ENCODE results near the gene ZCCHC14.

The ZCCHC14 gene

GRCh38 chr16:87411375-87412271, 81.2 kb downstream of the ZCCHC14 start:
- Mint-ChIP-seq H3K27me3 (no peaks in the 10 kb centered on the region), H3K27ac (no peak overlapping the region), H3K4me1 (no peaks in the 10 kb centered on the region), H3K36me3 (peaks cover 4% of the 10 kb centered on the region), H3K4me3 (no peak overlapping the region), H3K9me3 (no peaks in the 10 kb centered on the region)

GRCh38 chr16:87410968-87411367, 81.9 kb downstream of the ZCCHC14 start:
- Mint-ChIP-seq H3K27me3 (no peaks in the 10 kb centered on the region), H3K4me3 (no peak overlapping the region), H3K36me3 (peaks cover 4% of the 10 kb centered on the region), H3K27ac (no peak overlapping the region), H3K4me1 (no peaks in the 10 kb centered on the region), H3K9me3 (no peaks in the 10 kb centered on the region)

GRCh38 chr16:87410530-87410929, 82.3 kb downstream of the ZCCHC14 start:
- peaks cover 4% of the 10 kb centered on the region for H3K36me3 Mint-ChIP-seq
- no peak overlapping the region for H3K4me3 Mint-ChIP-seq

GRCh38 chr16:87409781-87410180, 83.0 kb downstream of the ZCCHC14 start:
- no peaks in the 10 kb centered on the region for H3K4me1 Mint-ChIP-seq
- no peaks in the 10 kb centered on the region for H3K9me3 Mint-ChIP-seq
- H3K27ac Mint-ChIP-seq = no peak overlapping the region
- H3K4me3 Mint-ChIP-seq = no peak overlapping the region
- H3K27me3 Mint-ChIP-seq = no peaks in the 10 kb centered on the region
- H3K36me3 Mint-ChIP-seq = peaks cover 7% of the 10 kb centered on the region

More at GRCh38 chr16:87410530-87410929, 82.3 kb downstream of the ZCCHC14 start:
- no peaks in the 10 kb centered on the region for H3K27me3 Mint-ChIP-seq
- H3K9me3 Mint-ChIP-seq = no peaks in the 10 kb centered on the region
- no peak overlapping the region for H3K27ac Mint-ChIP-seq
- H3K4me1 Mint-ChIP-seq = no peaks in the 10 kb centered on the region

GRCh38 chr16:87409153-87409552, 83.7 kb downstream of the ZCCHC14 start:
- H3K9me3 Mint-ChIP-seq = no peaks in the 10 kb centered on the region
- no peaks in the 10 kb centered on the region for H3K4me1 Mint-ChIP-seq
- H3K4me3 Mint-ChIP-seq = no peak overlapping the region
- H3K27me3 Mint-ChIP-seq = no peaks in the 10 kb centered on the region
- peaks cover 7% of the 10 kb centered on the region for H3K36me3 Mint-ChIP-seq
- peak overlapping the region; percentile 30 for H3K27ac Mint-ChIP-seq

- no peak overlapping the region for H3K27ac Mint-ChIP-seq
- H3K4me3 Mint-ChIP-seq = no peak overlapping the region
- H3K36me3 Mint-ChIP-seq = peaks cover 11% of the 10 kb centered on the region
- H3K9me3 Mint-ChIP-seq = no peaks in the 10 kb centered on the region
- no peaks in the 10 kb centered on the region for H3K27me3 Mint-ChIP-seq
- H3K4me1 Mint-ChIP-seq = no peaks in the 10 kb centered on the region
Measured at GRCh38 chr16:87407511-87408112, 85.2 kb downstream of the ZCCHC14 start.

- Mint-ChIP-seq H3K4me3 (no peak overlapping the region), H3K36me3 (peaks cover 11% of the 10 kb centered on the region), H3K4me1 (no peaks in the 10 kb centered on the region)
Measured at GRCh38 chr16:87406495-87407088, 86.2 kb downstream of the ZCCHC14 start.

GRCh38 chr16:87404764-87405625, 87.8 kb downstream of the ZCCHC14 start:
- no peaks in the 10 kb centered on the region for H3K9me3 Mint-ChIP-seq
- no peak overlapping the region for H3K27ac Mint-ChIP-seq
- peaks cover 9% of the 10 kb centered on the region for H3K36me3 Mint-ChIP-seq
- H3K4me1 Mint-ChIP-seq = no peaks in the 10 kb centered on the region
- no peak overlapping the region for H3K4me3 Mint-ChIP-seq
- no peaks in the 10 kb centered on the region for H3K27me3 Mint-ChIP-seq

More at GRCh38 chr16:87406495-87407088, 86.2 kb downstream of the ZCCHC14 start:
- Mint-ChIP-seq H3K27ac (peak overlapping the region; percentile 68), H3K9me3 (no peaks in the 10 kb centered on the region), H3K27me3 (no peaks in the 10 kb centered on the region)

GRCh38 chr16:87395181-87395842, 97.5 kb downstream of the ZCCHC14 start:
- Mint-ChIP-seq H3K27me3 (no peaks in the 10 kb centered on the region), H3K4me1 (peaks cover 40% of the 10 kb centered on the region), H3K27ac (peak overlapping the region; percentile 63), H3K9me3 (no peaks in the 10 kb centered on the region), H3K36me3 (no peaks in the 10 kb centered on the region), H3K4me3 (peak overlapping the region; percentile 95)

- Mint-ChIP-seq H3K4me1 (peaks cover 47% of the 10 kb centered on the region), H3K27ac (peak overlapping the region; percentile 90), H3K36me3 (no peaks in the 10 kb centered on the region)
Measured at GRCh38 chr16:87393680-87394055, 99.2 kb downstream of the ZCCHC14 start.

GRCh38 chr16:87392821-87393679, 99.8 kb downstream of the ZCCHC14 start:
- Mint-ChIP-seq H3K4me1 (peaks cover 54% of the 10 kb centered on the region), H3K4me3 (peak overlapping the region; percentile 95), H3K9me3 (no peaks in the 10 kb centered on the region), H3K27ac (peak overlapping the region; percentile 90), H3K36me3 (no peaks in the 10 kb centered on the region), H3K27me3 (no peaks in the 10 kb centered on the region)

More at GRCh38 chr16:87393680-87394055, 99.2 kb downstream of the ZCCHC14 start:
- Mint-ChIP-seq H3K4me3 (peak overlapping the region; percentile 95), H3K27me3 (no peaks in the 10 kb centered on the region), H3K9me3 (no peaks in the 10 kb centered on the region)

GRCh38 chr16:87391950-87392820, 100.6 kb downstream of the ZCCHC14 start, which contains the start of gene MAP1LC3B:
MAP1LC3B (plus strand) TSS chr16:87392336; CDS start chr16:87392428, 92 bp downstream.
- H3K27me3 Mint-ChIP-seq = no peaks in the 10 kb centered on the region
- H3K27ac Mint-ChIP-seq = peak within 1 kb of the TSS; percentile 94
- peaks cover 57% of the 10 kb centered on the region for H3K4me1 Mint-ChIP-seq
- H3K4me3 Mint-ChIP-seq = peak within 1 kb of the TSS; percentile 95
- H3K9me3 Mint-ChIP-seq = no peaks in the 10 kb centered on the region
- no peaks in the 10 kb centered on the region for H3K36me3 Mint-ChIP-seq

GRCh38 chr16:87391324-87391949, 101.4 kb downstream of the ZCCHC14 start:
- Mint-ChIP-seq H3K27ac (peak overlapping the region; percentile 94), H3K4me3 (peak overlapping the region; percentile 87), H3K4me1 (peaks cover 57% of the 10 kb centered on the region), H3K9me3 (no peaks in the 10 kb centered on the region), H3K27me3 (no peaks in the 10 kb centered on the region), H3K36me3 (no peaks in the 10 kb centered on the region)

Measured in activated naive CD4-positive, alpha-beta T cell treated with anti-CD3 and anti-CD28 coated beads, Interleukin-2, amount 50 U/mL, for 24 hours (primary cell).